Prostate gland (tissue), 2 donors: Measurements from ENCODE around the gene MLPH.

Source experiments
- POLR2A ChIP-seq: fragments of 450-650 bp; IDR thresholded peaks from one replicate; pipeline ENCODE4 v1.6.1; 2016; ENCODE audit warnings: antibody characterized with exemption, mild to moderate bottlenecking
- POLR2AphosphoS5 ChIP-seq: sonication (generic); formaldehyde crosslinking; IDR thresholded peaks from one replicate; pipeline ENCODE4 v1.6.1; 2017; ENCODE audit warnings: antibody characterized with exemption
- TF ChIP-seq, protein P1 (sequence below), 4 experiments: fragments of 200-600 bp in 2 of 4; fragments of 450-650 bp in 2 of 4; sonication (generic) in 2 of 4; IDR thresholded peaks; 1 replicate in 3 of 4; 2 replicates in 1 of 4; pipeline ENCODE4 v1.5.1; 2016 to 2019; ENCODE audit warnings: antibody characterized with exemption in 4 of 4, mild to moderate bottlenecking in 2 of 4, moderate library complexity in 2 of 4

DNA sequence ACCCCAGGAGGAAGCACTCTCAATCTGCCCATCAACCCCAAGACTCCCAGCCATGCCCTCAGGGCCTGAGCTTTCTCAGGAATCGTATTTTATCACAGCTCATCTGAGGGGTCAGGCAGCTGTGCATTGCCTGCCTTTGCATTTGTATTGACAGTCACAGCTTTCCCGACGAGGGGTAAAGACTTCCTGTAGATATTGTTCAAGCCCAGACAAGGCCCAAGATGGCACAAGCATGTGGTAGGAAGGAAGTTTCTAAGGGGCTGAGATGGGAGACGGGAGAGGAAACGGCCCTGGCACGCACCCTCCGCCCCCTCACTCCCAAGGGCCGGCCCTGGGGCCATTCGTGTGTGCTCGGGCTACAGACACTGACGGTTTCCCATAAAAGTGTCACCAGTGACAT is 45.1 kb downstream of the MLPH start:
- TF ChIP-seq, protein P1, sequence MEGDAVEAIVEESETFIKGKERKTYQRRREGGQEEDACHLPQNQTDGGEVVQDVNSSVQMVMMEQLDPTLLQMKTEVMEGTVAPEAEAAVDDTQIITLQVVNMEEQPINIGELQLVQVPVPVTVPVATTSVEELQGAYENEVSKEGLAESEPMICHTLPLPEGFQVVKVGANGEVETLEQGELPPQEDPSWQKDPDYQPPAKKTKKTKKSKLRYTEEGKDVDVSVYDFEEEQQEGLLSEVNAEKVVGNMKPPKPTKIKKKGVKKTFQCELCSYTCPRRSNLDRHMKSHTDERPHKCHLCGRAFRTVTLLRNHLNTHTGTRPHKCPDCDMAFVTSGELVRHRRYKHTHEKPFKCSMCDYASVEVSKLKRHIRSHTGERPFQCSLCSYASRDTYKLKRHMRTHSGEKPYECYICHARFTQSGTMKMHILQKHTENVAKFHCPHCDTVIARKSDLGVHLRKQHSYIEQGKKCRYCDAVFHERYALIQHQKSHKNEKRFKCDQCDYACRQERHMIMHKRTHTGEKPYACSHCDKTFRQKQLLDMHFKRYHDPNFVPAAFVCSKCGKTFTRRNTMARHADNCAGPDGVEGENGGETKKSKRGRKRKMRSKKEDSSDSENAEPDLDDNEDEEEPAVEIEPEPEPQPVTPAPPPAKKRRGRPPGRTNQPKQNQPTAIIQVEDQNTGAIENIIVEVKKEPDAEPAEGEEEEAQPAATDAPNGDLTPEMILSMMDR (IDR thresholded peaks at IDR 0.05): no peak
- no peak for TF ChIP-seq POLR2A
- no peak for TF ChIP-seq POLR2AphosphoS5
